CD4-positive, alpha-beta T cell treated with Interleukin-1 beta for 1 hour (primary cell): Measurements from ENCODE around the gene GDPD5.

Experiments
- DNase-seq, 2 donors: peaks; one replicate each; pipeline ENCODE4 v3.0.0-alpha.2; 2020 to 2022

GDPD5 gene

DNA sequence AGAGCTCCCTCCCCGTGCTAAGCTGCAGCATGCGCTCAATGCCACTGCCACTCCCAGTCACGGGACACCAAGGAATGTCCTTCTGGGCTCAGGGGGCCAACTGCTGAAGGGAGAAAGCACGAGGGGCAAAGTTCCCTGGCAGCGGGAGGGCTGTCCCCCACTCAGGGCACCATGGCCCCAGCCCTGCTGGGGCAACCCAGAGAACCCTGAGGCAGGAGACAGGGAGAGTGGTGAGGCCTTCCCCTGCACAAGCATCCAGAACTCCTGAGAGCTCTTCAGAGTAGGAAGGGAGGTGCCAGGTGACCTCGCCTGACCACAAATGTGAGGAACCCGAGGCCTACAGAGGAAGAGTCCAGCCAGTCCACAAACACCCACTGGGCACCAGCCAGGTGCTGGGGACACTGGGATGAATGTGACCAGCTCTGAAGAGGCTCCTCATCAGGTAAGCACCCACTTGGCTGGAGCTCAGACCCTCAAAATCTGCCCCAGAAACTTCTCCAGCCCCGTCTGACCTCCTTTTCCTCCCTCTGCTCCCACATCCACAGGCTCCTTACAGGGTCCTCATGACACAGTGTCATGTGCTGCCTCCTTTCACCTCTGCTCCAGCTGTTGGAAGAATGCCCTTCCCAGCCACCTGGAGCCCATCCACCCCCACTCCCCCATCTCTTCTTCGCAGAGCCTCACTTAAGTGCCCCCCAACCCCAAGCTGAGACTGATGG, 15.6 kb downstream of the GDPD5 start:
- DNase-seq, result no peak

- DNase-seq, result no peak
These were observed 16.6 kb downstream of the GDPD5 start for GRCh38 chr11:75509020-75509720.

DNA sequence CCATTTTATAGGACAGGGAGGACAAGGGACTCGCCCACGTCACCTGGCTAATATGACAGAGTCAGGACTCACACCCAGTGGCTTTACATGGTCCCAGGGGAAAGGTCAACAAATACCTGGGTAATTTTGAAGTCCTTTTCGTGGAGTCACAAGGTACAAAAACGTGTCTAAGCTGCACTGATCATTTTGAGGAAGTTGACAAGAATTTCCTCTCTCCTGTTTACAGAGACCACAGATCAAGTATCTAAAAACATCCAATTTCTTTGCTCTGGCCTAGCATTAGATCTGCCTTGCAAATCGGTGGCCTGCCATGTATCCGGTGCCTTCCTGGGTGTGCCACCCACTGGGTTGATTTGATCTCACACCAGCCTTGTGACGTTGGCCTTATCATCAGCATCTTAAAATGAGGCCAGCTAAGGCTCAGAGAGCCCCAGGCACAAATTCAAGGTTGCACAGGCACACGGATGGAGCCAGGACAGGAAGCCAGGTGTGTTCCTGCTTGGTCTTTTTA, 17.6 kb downstream of the GDPD5 start:
- DNase-seq, result peak; percentile 77 to 80

GRCh38 chr11:75507571-75507970, 18.2 kb downstream of the GDPD5 start:
- DNase-seq, result no peak

DNA sequence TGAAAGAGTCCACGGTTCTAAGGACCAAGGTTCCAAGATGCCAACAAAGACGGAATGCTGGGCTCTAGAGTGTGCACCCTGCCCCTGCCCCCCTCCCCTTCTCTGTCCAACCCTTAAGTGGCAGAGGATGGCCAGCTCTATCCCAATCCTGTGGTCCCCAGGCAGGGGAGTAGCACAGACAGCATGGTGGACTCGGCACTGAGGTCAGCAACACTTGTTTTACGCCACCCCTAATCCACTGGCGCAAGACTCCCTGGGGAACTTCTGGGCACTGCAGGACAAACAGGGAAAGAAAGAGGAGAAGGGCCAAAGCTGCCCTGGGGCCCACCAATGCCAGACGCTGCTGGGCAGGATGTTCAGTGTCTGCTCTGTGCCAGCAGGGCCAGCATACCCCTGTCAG, 18.9 kb downstream of the GDPD5 start:
- DNase-seq, result no peak

DNA sequence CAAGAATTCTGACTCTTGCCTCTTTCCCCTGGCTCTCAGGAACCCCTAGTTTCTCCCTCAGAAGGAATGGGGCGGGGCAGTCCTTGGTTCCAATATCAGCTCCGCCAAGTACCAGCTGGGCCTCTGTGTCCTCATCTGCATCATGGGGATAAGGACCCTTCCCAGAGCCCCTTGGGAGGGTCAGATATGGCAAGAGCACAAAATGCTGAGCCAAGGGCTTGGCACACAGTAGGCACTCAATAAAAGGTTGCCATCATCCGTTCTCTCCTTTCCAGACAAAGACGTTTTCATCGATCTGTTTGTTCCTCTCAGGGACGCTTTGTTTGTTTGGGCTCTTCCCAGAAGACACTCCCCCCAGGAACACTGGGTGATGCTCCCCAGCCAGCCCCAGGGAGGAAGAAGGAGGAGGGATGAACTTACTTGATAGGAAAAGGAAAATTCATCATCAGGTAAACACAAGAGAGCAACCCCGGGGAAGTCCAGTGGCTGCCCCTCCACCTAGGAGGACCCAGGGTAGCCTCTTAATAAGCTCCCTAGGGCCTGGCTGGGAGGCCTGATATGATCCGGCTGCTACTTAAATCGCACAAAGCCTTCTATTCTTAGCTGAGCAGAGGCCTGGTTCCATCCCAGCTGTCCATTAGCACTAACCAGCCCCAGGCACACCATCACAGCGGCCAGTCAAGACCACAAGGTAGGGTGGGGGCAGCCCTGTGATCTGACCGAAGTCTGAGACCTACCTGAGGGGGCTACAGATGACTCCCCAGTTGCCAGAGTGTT, 19.6 kb downstream of the GDPD5 start:
- no peak for DNase-seq

DNA sequence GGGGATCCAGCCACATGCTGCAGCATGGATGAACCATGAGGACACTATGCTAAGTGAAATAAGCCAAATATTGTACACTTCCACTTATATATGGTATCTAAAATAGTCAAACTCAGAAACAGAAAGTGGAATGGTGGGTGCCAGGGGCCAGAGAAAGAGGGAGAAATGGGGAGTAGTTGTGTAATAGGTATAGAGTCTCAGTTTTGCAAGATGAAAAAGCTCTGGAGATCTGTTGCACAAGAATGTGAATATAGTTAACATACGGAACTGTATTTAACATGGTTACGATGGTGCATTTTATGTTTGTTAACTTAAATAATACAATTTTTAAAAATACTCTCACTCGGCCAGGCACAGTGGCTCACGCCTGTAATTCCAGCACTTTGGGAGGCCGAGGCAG, 21.2 kb downstream of the GDPD5 start:
- DNase-seq, result no peak

GRCh38 chr11:75503531-75504099, 22.1 kb downstream of the GDPD5 start:
- DNase-seq, result peak in 1 of 2 donors; percentile 13

DNA sequence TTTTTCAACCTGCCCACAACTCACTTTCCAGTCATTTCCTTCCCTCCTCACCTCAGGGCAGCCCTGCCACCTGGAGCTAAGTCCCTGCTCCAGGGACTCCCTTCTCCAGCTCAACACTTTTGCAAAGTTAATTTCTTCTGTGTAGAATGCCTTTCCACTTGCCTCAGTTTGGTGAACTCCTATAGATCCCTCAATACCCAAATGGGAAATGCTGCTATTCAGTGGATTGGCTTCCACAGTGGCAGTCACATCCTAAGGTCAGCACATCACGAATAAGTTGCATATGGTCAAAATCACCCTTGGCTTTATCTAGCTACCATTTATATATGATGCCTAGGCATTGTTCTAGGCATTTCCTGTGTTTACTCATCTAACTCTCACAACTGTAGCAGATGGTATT, 23.6 kb downstream of the GDPD5 start:
- DNase-seq, result no peak

GRCh38 chr11:75500742-75501141, 25.0 kb downstream of the GDPD5 start:
- no peak for DNase-seq

- DNase-seq, result no peak
These were observed 26.1 kb downstream of the GDPD5 start for GRCh38 chr11:75499423-75500190.

GRCh38 chr11:75498556-75499255, 27.0 kb downstream of the GDPD5 start:
- DNase-seq, result no peak

DNA sequence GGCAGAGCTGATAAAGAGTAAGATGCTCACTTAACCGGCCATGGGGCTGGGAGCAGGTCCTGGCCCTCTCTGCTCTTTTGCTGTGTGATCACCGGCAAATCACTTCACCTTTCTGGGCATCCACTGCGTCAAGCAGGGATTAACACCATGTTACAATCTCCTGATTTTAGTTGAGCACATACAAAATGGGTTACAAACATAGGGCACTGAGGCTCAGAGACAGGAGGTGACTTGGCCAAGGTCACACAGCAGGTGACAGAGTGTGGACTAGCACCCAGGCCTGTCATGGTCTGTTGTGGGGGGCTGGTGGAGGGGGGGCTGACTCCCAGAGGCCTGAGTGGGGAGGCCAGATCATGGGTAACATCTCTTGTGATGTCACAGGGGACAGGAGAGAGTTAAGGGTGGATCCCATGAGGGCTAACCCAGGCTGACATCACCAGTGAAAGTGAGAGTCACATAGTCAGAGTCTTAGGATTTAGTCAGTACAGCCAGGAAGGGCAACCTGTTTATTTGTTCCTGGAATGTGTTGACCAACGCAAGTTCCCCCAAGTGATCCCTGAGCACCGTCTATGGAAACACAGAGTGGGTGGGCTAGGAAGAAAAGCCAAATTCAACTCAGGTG, 27.8 kb downstream of the GDPD5 start:
- no peak for DNase-seq

DNA sequence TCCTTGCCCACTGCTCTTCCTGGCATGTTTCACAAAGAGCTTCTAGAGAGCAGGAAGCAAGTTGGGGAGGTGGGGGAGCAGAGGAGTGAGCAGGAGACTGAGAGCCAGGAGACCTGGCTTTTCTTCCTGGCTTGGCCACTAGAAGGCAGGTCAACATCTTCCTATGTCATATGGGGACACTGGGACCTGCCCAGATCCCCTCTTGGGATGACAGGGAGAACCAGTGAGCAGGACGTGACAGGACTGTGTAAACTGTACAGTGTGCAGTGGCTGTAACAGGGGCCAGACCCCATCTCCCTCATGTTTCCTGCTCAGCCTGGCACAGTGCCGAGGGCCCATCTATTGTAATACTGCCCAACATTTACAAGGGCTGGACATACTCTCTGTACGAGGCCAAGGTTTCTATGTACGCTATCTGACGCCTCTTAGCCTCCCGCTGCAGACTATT, 29.4 kb downstream of the GDPD5 start:
- no peak for DNase-seq

- DNase-seq, result no peak
These were observed 29.9 kb downstream of the GDPD5 start for GRCh38 chr11:75495749-75496304.

DNA sequence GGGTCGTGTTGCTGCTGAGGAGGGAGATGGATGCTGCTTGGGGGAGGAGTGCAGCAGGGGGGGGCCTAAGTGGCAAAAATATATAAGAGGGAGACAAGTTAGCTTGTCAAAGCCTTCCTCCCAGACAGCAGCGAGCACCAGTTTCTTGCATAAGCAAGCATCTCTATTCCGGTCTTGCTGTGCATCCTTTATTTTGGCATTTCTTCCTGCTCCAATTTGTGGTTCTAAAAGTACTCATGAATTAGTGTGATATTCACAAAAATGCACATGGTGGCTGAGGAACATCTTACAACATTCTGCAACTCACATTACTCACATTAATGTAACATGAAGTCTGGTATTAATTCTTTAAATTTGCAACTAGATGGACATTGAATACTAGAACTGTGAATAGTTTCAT, 32.1 kb downstream of the GDPD5 start:
- no peak for DNase-seq

GRCh38 chr11:75492181-75492820, 33.4 kb downstream of the GDPD5 start:
- DNase-seq, result peak; percentile 60 to 64

DNA sequence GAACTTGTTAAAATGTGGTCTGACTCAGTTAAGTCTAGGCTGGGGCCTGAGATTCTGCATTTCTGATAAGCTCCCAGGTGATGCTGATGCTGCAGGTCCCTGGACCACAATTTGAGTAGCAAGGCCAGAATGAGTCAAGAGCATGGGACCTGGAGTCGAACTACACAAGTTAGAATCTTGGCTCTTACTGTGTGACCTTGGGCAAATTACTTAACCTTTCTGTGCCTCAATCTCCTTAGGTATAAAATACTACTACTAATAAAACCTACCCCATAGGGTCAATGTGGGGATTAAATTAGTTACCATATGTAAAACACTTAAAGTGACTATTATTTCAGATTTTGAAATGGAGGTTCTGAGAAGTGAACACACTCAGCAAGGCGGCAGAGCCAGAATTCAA, 34.3 kb downstream of the GDPD5 start:
- DNase-seq, result no peak

GRCh38 chr11:75490221-75491181, 35.2 kb downstream of the GDPD5 start:
- no peak for DNase-seq
